Keratinocyte (primary cell): Measurements from ENCODE around the gene TBC1D25. TPM values are rescaled to one million over a fixed set of nuclear protein-coding genes. Genes with fewer than 3 reads are reported as not detected.
A peak's percentile ranks its signal among the peaks of the same experiment; 100 is the strongest.

ENCODE experiments used
- DNase-seq: peaks from one replicate; pipeline ENCODE4 v3.0.0-alpha.2; 2011; ENCODE audit warnings: low read depth, missing footprints, low spot score
- FAIRE-seq: peaks from 2 replicates; lab custom pipeline; 2011; peaks lifted over from hg19 to GRCh38; lab: Jason Lieb, UNC
- H2AFZ ChIP-seq: 2 replicates; pipeline ENCODE4 v1.6.0; 2012; ENCODE audit warnings: low read length, control low read depth, inconsistent platforms; ENCODE audit not compliant: control insufficient read depth
- H3K27ac ChIP-seq: 2 replicates; pipeline ENCODE4 v1.5.1; 2011; ENCODE audit warnings: low read length; ENCODE audit not compliant: control insufficient read depth, insufficient read depth
- H3K27me3 ChIP-seq: 3 replicates; pipeline ENCODE4 v1.6.0; 2011; ENCODE audit warnings: low read length; ENCODE audit not compliant: control insufficient read depth, insufficient read depth; ENCODE audit errors: extremely low read depth
- H3K36me3 ChIP-seq, 2 experiments: 2 replicates in 1 of 2; 3 replicates in 1 of 2; pipeline ENCODE4 v1.5.1; 2011; ENCODE audit warnings: low read length in 2 of 2, mild to moderate bottlenecking in 1 of 2; ENCODE audit not compliant: control insufficient read depth in 2 of 2, insufficient read depth in 2 of 2; ENCODE audit errors: extremely low read depth in 1 of 2
- H3K4me1 ChIP-seq: 3 replicates; pipeline ENCODE4 v1.5.1; 2011; ENCODE audit warnings: low read length; ENCODE audit not compliant: control insufficient read depth, insufficient read depth; ENCODE audit errors: extremely low read depth
- H3K4me2 ChIP-seq: 3 replicates; pipeline ENCODE4 v1.6.0; 2011; ENCODE audit warnings: low read depth, low read length; ENCODE audit not compliant: control insufficient read depth, insufficient read depth; ENCODE audit errors: extremely low read depth
- H3K4me3 ChIP-seq, 3 experiments: fragments of 200-600 bp in 1 of 3; sonication (generic) in 1 of 3; 2 replicates in 2 of 3; 3 replicates in 1 of 3; pipeline ENCODE4 v1.5.1; 2011 to 2016; ENCODE audit warnings: low read length in 3 of 3, mild to moderate bottlenecking in 3 of 3, control low read depth in 2 of 3, inconsistent platforms in 1 of 3, low read depth in 1 of 3, mixed read lengths in 1 of 3, mixed run types in 1 of 3, moderate library complexity in 1 of 3; ENCODE audit not compliant: control insufficient read depth in 2 of 3, insufficient read depth in 2 of 3; ENCODE audit errors: extremely low read depth in 1 of 3
- H3K79me2 ChIP-seq: 2 replicates; pipeline ENCODE4 v1.6.0; 2012; ENCODE audit warnings: low read length; ENCODE audit not compliant: control insufficient read depth, insufficient read depth
- H3K9ac ChIP-seq: 3 replicates; pipeline ENCODE4 v1.6.0; 2011; ENCODE audit warnings: low read length; ENCODE audit not compliant: control insufficient read depth, insufficient read depth; ENCODE audit errors: extremely low read depth
- H3K9me1 ChIP-seq: 3 replicates; pipeline ENCODE4 v1.6.0; 2011; ENCODE audit warnings: low read length; ENCODE audit not compliant: control insufficient read depth, insufficient read depth; ENCODE audit errors: extremely low read depth
- H3K9me3 ChIP-seq: 2 replicates; pipeline ENCODE4 v1.5.1; 2012; ENCODE audit warnings: low read depth, low read length; ENCODE audit not compliant: control insufficient read depth
- H4K20me1 ChIP-seq: 3 replicates; pipeline ENCODE4 v1.6.0; 2011; ENCODE audit warnings: low read length; ENCODE audit not compliant: control insufficient read depth, insufficient read depth; ENCODE audit errors: extremely low read depth
- CTCF ChIP-seq, 3 experiments: IDR thresholded peaks in 1 of 3; conservative IDR thresholded peaks in 1 of 3; optimal IDR thresholded peaks in 1 of 3; 2 replicates in 2 of 3; 3 replicates in 1 of 3; pipeline versions ENCODE3 to v1.5.1; 2011; ENCODE audit warnings: low read length in 3 of 3, mild to moderate bottlenecking in 3 of 3, moderate library complexity in 2 of 3, control low read depth in 1 of 3, inconsistent platforms in 1 of 3; ENCODE audit not compliant: insufficient read depth in 2 of 3; ENCODE audit errors: extremely low read depth in 1 of 3
- EZH2 ChIP-seq: IDR thresholded peaks from one replicate; pipeline ENCODE4 v1.6.1; 2012; ENCODE audit warnings: inconsistent platforms, mild to moderate bottlenecking, low read length, moderate library complexity
- dilution Hi-C: fragments of 300-500 bp; cut with MboI; formaldehyde crosslinking; loops from one replicate; pipeline ENCODE4 v1.7.0; 2020; ENCODE audit warnings: low sequenced_read_pairs; ENCODE audit not compliant: extremely low pct_ligation_motif_present
- polyA plus RNA-seq, 5 experiments: library from polyadenylated mRNA; depleted of rRNA in 3 of 5; stranded (reverse) in 3 of 5; stranded (forward) in 1 of 5; unstranded in 1 of 5; fragments of >200 nt; gene quantifications; 1 replicate in 1 of 5; 2 replicates in 3 of 5; 3 replicates in 1 of 5; pipeline versions ENCODE4 v1.2.1 to v1.2.3, GENCODE V29; 2011 to 2012; ENCODE audit warnings: missing spikeins in 2 of 5, low read depth in 1 of 5, low replicate concordance in 1 of 5

Gene TBC1D25
- polyA plus RNA-seq, 1 donor (not counting 4 experiments of a cell fraction or from before 2014, with no cell fraction given), result 9.2 TPM

- Histone ChIP-seq H3K79me2 (no peaks in the 10 kb centered on the region), H3K4me3 (no peak overlapping the region), H3K9me3 (no peaks in the 10 kb centered on the region), H3K4me1 (peaks cover 21% of the 10 kb centered on the region), H4K20me1 (no peaks in the 10 kb centered on the region), H3K27ac (peak overlapping the region; percentile 92), H2AFZ (no peak overlapping the region), H3K4me2 (peak overlapping the region; percentile 3), H3K9ac (no peak overlapping the region), H3K9me1 (no peaks in the 10 kb centered on the region), H3K27me3 (no peaks in the 10 kb centered on the region), H3K36me3 (peaks cover 4% of the 10 kb centered on the region in 2 experiments)
- DNase-seq, result no peak
- dilution Hi-C loops, result no loop called here
- no peak for FAIRE-seq
- no peak for TF ChIP-seq CTCF (optimal IDR thresholded peaks at IDR 0.05 in 1 of 3, IDR thresholded peaks at IDR 0.05 in 1 of 3, conservative IDR thresholded peaks at IDR 0.05 in 1 of 3; ENCODE audit: extremely low read depth in 1 of 3, insufficient read depth in 2 of 3, low read length in 3 of 3)
- TF ChIP-seq EZH2, result no peak
Measured at GRCh38 chrX:48532161-48532560, 7.4 kb upstream of the TBC1D25 start.

- Histone ChIP-seq H3K9me1 (no peaks in the 10 kb centered on the region), H3K79me2 (no peaks in the 10 kb centered on the region), H3K4me2 (no peak overlapping the region), H3K9me3 (no peaks in the 10 kb centered on the region), H3K4me3 (no peak overlapping the region), H4K20me1 (no peaks in the 10 kb centered on the region), H3K27me3 (no peaks in the 10 kb centered on the region), H3K27ac (no peak overlapping the region), H2AFZ (no peak overlapping the region), H3K9ac (no peak overlapping the region), H3K36me3 (peaks cover 0 to 3% of the 10 kb centered on the region in 2 experiments), H3K4me1 (peaks cover 21% of the 10 kb centered on the region)
- DNase-seq, result no peak
- TF ChIP-seq EZH2 (no peak), CTCF (optimal IDR thresholded peaks at IDR 0.05 in 1 of 3, IDR thresholded peaks at IDR 0.05 in 1 of 3, conservative IDR thresholded peaks at IDR 0.05 in 1 of 3; ENCODE audit: extremely low read depth in 1 of 3, insufficient read depth in 2 of 3, low read length in 3 of 3) (no peak)
- FAIRE-seq, result no peak
- dilution Hi-C loops, result no loop called here
Measured at GRCh38 chrX:48533165-48533564, 6.3 kb upstream of the TBC1D25 start.
